ENCODE results near the gene TMEM72.
A peak's percentile ranks its signal among the peaks of the same experiment; 100 is the strongest.

The TMEM72 gene

DNA sequence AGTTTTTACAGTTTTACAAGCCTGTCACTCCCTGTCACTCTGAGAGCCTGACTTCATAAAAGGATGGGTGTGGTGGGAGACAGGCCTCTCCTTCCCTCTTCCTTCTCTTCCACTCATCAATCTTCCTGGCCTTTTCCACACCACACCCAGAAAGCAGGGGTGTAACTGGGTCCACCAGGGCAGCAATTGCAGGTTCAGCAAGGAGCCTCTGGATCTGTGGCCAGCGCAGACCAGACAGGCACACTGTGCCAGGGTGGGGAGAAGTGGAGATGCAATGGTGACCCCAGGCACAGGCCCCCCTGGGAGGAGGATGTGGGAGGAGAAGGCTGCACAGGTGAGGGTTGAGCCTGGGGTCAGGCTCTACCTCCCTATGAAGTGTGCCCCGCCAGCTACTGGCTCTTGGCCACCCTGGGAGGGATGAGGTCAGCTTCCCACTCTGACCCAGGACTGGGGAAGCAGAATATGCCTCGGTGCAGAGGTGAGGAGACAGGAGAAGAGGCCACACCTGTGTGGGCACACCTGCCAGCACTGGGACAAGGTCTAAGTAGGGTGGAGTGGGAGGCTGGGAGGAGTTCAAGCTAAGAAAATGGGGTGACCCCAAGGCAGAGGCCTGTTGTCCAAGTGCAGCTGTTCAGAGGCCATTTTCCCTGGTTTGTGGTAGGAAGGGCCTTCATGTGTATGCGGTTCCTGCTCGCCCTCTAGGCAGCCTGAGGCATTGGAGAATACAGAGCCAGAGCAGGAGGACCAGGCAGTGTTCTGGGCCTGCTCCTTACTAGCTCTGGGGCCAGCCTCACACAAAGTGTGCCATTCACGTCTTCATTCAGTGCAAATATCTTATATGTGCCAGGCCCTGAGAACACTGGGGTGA, 20.2 kb upstream of the TMEM72 start:
- no peak for DNase-seq (ENCODE audit: low read depth)

GRCh38 chr10:44891721-44892120, 19.4 kb upstream of the TMEM72 start:
- no peak for DNase-seq (ENCODE audit: low read depth)

GRCh38 chr10:44893604-44894468, 17.3 kb upstream of the TMEM72 start:
- DNase-seq (ENCODE audit: low read depth) = no peak

- no peak for DNase-seq (ENCODE audit: low read depth)
Measured at GRCh38 chr10:44894691-44895090, 16.4 kb upstream of the TMEM72 start.

DNA sequence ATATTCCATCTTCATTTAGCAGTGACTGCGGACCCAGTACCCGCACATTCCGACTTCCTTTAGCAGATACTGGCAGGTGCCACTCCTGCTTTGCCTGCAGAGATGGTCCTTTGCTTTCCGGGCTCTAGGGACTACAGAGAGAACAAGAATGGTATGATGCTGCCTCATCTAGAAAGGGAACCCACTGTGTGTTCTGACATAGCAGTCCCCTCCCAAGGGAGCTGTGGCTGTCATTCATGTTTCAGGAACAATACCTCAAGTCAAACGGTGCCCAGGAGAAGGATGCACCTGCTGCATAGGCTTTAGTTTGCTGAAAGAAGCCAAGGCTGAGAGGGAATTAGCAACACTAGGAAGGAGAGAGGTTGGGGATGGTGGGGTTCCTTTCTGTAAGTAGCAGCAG, 15.9 kb upstream of the TMEM72 start:
- DNase-seq (ENCODE audit: low read depth) = no peak

GRCh38 chr10:44897049-44897448, 14.1 kb upstream of the TMEM72 start:
- no peak for DNase-seq (ENCODE audit: low read depth)

DNA sequence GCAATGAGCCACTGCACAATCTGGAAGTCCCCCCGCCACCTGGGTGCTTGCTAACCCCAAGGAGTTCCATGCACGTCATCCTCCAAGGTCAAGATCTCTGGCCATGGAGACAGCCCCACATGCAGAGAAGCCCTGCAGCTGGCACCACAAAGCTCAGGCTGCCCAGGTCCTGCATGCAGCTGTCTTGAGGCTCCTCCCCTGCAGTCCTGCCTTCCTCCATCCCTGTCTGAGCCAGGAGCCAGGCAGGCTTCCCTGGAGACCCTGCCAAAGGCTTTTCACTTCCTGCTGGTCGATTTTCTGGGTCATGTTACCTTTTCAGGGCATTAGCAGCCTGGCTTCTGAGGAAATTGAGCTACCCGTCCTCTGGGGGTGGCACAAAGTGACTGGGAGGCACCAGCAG, 12.5 kb upstream of the TMEM72 start:
- DNase-seq (ENCODE audit: low read depth) = no peak

GRCh38 chr10:44899450-44900080, 11.6 kb upstream of the TMEM72 start:
- DNase-seq (ENCODE audit: low read depth) = no peak

DNA sequence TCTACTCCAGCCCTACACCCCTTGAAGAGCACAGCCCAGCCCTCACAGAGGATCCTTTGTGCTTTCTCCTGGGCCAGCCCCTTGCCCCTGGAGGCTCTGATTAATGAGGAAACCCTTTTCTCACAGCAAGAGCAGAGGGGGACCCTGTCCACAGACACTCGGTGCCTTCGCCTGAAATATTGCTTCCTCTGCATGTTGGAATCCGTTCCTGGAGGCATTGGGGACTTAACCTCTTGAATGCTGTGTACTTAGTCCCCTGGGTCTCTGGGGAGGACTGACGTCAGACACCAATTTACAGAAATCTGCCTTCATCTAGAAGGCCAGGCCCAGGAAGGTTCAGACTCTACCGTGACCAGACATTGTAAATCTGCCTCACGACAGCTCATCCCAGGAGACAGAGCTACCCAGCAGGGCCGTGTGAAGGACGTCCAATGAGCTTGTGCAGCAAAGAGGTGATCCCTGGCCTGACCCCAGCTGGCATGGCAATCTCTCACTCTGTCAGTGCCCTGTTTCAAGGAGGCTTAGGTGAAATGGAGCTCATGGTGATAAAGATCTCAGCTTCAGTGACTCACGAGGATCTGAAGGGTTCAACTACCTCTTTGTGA, 8.1 kb upstream of the TMEM72 start:
- no peak for DNase-seq (ENCODE audit: low read depth)

DNA sequence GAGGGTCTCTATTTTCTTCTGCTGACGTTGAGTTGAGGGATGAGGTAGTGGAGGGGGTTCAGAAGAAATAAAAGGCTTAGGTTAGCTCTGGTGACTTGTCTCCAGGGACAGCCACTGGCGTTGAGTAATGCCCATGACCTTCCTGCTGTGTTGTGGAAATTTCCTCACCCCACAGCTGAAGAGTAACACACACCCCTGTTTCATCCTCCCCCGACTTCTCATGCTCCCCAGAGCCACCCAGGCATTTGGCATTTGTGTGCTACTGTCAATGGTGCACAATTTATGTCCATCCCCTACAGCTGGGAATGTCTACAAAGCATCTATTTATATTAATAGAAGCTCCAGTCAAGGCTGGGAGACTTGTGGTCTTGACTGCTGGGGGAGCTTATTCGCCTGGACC, 4.7 kb upstream of the TMEM72 start:
- DNase-seq (ENCODE audit: low read depth) = no peak

DNA sequence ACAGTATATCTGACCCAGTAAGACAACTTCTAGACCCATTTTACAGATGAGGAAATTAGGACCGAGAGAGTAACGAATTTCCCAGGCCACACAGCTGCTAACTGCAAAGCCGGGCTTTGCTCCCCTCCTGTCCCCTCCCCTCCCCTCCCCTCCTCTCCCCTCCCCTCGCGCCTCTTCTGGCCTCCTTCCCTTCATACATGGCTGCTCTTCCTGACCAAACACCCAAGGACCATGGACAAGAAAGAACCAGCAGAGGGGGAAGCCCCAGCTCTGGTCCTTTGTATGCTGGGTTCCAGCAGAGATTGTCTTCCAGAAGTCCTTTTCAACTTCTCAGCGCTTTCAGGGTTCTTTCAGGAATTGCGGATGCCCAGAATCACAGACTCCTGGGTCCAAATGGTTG, 3.6 kb upstream of the TMEM72 start:
- DNase-seq (ENCODE audit: low read depth) = no peak

GRCh38 chr10:44908066-44908749, 2.9 kb upstream of the TMEM72 start:
- DNase-seq (ENCODE audit: low read depth) = peak; percentile 11

DNA sequence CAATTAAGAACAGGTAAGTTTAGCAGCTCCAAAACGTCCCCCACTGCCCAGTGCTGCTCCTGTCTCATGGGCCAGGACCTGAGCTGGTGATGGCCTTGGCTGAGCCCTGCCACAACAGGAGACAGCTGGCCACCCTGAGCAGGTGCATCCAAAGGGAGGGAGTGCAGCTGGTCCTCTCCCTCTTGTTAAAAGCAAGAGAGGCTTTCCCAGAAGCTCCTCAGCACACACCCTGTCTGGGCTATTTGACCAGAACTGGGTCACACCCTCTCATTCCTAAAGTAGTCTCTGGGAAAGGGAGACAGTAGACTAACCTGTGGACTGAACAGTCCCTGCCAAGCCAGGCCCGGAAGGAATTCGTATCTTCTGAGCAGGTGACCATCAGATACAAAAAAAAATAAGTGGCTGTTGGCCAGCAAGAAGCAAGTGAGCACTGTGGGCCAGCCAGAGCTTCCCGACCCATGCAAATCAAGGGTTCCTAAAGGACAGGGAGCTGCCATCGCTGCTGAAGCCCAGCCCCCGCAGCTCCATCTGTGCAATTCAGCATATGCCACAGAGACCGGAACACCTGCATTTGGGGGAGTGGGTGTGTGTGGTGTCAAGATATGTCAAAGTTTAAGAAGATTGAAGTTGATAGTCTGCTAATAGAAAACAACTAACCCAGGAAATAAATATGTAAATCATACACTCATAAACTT, 2.1 kb upstream of the TMEM72 start:
- no peak for DNase-seq (ENCODE audit: low read depth)

GRCh38 chr10:44909910-44910309, 1.2 kb upstream of the TMEM72 start:
- DNase-seq (ENCODE audit: low read depth) = no peak

DNA sequence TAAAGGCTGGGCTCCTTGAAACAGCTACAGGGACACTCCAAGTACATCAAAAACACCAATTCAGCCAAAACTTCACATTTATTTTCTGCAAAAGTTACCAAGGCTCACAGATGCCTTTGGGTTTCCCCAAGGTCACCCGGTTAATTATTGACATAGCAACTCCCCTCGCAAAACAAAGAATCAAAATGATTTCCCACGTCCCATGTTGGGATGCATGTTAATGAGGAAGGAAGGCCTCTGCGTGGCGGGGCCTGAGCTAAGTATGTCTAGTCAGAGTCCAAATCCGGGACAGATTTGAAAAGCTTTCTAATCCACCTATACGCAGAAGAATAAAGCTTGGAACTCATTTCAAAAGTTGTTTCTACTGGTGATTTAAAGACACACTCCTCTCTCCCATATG, 535 bp upstream of the TMEM72 start:
- no peak for DNase-seq (ENCODE audit: low read depth)

GRCh38 chr10:44911951-44912350, 814 bp downstream of the TMEM72 start:
- no peak for DNase-seq (ENCODE audit: low read depth)

DNA sequence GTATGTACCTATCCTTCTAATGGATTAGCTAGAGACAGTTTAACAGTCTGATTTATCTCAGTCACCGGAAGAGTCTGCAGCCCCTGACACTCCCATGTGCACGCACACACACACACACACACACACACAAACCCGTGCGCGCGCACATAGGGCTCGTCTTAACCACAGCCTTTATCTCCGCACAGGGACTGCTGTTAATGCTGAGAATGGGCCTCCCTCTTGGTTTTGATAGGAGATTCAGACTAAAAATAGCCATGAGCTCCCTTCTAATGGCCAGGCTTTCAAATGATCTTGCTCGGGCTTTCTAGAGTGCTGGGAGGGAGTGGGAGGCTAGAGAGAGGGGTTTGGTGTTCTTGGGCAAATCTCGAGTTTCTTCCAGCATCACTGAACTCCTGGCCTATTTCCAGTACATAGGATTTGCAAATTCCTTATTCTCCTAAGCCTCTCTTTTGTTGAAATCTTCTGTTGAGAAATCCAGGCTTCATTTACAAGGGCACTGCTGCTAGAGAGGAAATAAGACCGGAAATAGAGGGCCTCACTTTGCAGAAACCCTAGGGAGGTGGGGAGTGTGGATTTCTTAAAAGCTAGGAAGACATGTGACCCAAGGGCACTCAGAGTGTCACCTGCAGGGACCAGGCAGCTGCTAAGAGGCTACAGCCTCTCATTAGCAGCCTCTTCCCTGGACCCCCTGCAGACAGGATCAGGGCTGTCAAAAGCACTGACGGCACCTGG, 2.4 kb downstream of the TMEM72 start:
- no peak for DNase-seq (ENCODE audit: low read depth)

DNA sequence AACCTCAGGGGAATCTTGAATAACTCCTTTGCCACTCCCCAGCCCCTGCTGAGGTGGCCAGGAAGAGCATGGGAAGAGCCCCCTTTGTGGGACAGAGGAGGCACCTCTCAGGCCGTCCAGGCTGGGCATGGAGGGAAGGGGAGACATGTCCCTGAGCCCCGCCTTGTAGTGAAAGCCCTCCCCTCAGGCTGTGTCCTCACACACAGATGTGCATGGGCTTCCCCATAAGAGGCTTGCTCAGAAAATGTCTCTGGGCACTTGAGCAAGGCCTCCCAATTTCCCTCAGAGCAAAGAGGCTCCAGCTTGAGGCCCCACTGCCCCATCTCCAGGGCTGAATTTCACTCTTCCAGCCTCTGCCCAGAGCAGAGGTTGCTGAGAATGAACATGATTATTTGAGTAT, 3.8 kb downstream of the TMEM72 start:
- DNase-seq (ENCODE audit: low read depth) = no peak

DNA sequence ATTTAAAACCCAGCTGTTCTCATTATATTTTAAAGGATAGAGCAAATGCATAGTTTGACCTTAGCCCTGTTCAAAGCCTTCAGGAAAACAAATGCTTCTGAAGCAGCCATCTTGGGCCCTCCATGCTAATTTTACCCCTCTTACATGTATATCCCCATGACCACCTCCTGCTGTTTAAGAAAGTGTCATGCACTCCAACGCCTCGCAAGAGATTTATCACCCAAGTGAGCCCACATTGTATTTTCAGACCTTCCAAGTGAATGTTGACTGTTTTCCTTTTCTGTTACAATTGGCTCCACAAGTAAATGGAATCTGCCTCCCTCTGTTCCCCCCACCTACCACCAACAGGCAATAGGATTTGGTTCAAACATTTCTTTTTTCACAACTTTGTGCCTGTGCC, 5.3 kb downstream of the TMEM72 start:
- no peak for DNase-seq (ENCODE audit: low read depth)

DNA sequence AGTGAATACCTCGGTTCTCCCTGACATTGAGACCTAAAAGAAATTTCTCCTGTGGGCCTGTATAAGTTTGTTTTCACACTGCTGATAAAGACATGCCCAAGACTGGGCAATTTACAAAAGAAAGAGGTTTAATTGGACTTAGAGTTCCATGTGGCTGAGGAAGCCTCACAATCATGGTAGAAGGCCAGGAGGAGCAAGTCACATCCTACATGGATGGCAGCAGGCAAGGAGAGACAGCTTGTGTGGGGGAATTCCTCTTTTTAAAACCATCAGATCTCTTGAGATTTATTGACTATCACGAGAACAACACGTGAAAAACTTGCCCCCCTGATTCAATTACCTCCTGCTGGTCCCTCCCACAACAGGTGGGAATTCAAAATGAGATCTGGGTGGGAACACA, 6.7 kb downstream of the TMEM72 start:
- no peak for DNase-seq (ENCODE audit: low read depth)
